Activated CD4-positive, alpha-beta T cell treated with anti-CD3 and anti-CD28 coated beads, Interleukin-2, amount 50 U/mL, for 16 hours (primary cell): ENCODE measurements around the gene GBF1.
A peak's percentile ranks its signal among the peaks of the same experiment; 100 is the strongest.
"Not testable (repeated sequence)": the region's sequence is repeated elsewhere in the genome, so short reads cannot be mapped to it uniquely, and the experiment has no call there.

Source experiments
- DNase-seq: peaks from one replicate; pipeline ENCODE4 v3.0.0-alpha.2; 2020

GBF1 gene

DNA sequence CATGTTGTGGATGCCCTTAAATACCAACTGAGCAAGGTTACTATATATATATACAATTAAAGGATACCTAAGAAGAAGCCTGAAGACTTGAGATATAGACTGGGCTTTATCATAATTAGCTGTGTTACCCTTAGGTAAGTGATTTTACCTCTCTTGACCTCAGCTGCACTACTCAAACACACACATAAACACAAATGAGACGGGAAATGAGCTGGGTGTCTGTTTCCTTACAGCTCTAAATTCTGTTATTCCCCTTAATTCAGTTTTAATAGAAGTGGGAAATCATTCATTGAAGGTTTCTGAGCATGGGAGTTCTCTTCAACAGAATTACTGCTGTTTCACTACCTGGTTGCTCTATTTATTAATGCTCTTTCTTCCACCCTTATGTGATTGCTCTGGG, 60.7 kb downstream of the GBF1 start:
- no peak for DNase-seq

- no peak for DNase-seq
Observed at GRCh38 chr10:102306710-102307109, 61.4 kb downstream of the GBF1 start.

DNA sequence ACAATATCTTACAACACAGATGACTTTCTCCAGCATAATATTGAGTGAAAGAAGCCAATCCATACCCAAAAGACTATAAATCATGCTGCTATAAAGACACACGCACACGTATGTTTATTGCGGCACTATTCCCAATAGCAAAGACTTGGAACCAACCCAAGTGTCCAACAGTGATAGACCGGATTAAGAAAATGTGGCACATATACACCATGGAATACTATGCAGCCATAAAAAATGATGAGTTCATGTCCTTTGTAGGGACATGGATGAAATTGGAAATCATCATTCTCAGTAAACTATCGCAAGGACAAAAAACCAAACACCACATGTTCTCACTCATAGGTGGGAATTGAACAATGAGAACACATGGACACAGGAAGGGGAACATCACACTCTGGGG, 63.0 kb downstream of the GBF1 start:
- DNase-seq = not testable (repeated sequence)

- no peak for DNase-seq
Observed at GRCh38 chr10:102309236-102309635, 63.9 kb downstream of the GBF1 start.

- no peak for DNase-seq
Observed at GRCh38 chr10:102309916-102310315, 64.6 kb downstream of the GBF1 start.

DNA sequence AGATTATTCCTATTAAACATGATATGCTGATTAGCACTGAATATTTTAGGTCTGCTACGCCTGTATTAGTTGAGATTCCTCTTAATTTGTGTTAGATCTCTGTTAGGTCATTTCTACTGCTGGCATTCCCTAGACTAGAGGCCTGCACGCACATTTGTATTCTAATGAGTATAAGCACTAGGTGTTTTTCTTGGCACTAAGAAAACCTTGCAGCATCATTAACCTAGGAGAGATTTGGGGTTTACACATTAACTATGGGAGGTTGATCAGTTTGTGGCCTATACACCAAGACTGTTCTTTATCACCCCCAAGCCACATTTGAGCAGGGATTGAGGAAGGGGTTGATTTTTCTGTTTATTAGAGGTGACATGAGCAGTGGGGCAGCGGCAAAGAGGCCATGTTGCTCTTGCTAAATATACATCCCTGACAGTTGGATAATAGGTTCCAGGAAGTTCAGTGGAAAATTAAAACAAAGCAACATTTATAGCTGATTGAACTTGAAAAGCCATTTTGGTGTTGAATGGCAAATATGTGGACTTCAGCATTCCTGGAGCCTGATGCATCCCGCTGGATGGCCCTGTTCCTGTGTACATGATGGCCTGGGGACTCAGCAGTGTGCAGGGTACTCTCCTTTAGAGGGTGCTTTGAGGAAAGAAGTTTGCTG, 65.2 kb downstream of the GBF1 start:
- DNase-seq = no peak

DNA sequence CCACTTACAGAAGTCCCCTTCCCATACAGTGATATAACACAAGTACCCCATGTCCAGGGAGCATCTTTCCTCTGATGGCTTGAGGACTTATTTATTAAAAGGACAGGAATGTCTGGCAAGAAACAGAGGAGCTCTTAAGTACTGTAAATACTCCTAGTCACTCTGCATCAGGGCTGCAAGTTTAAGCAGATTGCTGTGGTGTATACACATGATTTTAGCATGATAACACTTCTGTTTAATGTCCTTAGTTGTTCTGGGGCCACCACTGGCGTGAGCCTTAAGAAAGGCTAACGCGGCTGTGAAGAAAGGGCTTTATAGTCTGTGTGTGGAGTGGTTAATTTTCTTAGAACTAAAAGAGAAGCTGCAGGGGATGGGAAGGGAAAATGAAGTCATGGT, 65.7 kb downstream of the GBF1 start:
- DNase-seq = no peak

- DNase-seq = no peak
Observed at GRCh38 chr10:102312683-102313082, 67.4 kb downstream of the GBF1 start.

- DNase-seq = no peak
Observed at GRCh38 chr10:102313221-102313896, 68.0 kb downstream of the GBF1 start.

- DNase-seq = no peak
Observed at GRCh38 chr10:102314801-102315200, 69.5 kb downstream of the GBF1 start.

DNA sequence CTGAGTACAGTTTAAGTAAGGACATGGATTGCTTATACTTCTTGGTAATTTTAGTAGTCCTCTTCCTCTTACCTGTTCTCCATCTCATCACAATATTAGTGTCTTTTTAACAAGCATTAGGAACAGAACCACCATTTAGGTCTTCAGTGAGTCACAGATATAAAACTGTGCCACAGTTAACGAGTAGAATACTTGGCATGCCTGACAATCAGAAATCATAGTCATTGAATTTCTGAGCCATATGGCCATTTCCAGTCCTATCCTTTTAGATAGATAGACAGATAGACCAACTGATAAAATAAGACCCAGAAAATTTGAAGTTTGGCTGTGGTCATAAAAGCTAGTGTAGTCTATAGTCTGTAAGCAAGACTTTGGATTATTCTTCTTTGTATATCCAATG, 71.1 kb downstream of the GBF1 start:
- DNase-seq = no peak

GRCh38 chr10:102322914-102323313, 77.6 kb downstream of the GBF1 start:
- peak; percentile 68 for DNase-seq

- no peak for DNase-seq
Observed at GRCh38 chr10:102324061-102324460, 78.7 kb downstream of the GBF1 start.

DNA sequence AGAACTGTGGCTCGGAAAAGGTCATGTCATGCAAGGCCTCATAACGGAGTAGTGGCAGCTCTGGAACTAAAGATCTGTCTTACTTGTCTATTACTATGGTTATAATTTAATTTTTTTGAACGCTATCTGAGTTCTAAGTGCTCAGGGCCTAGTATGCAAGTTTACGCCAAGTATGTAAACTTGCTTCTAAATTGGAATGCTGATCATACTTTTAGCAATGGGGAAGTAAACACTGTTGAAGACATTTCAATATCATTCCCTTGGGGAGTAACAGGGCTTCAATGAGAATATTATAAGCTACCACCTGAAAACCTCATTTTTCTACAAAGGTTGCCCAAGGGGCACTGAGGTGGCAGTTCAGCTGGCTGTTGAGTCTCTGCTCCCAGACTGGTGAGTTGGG, 80.7 kb downstream of the GBF1 start:
- DNase-seq = no peak

DNA sequence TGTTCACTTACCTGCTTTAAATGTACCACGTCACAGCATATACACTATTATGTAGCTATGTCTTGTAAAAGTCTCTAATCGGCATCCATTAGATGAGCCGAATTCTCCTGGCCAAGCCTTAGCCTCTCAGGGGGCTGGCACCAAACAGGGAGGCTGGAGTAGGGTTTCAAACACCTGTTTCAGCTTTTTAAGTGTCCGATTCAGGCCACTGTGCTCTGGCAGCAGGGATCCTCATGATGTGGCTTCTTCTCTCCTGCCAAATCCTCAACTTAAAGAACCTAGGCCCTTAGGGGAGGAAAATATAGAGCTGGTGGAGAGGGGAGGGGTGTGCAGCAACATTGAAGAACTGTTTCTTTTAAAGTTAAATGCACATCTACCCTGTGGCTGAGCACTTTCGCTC, 81.7 kb downstream of the GBF1 start:
- no peak for DNase-seq

- DNase-seq = no peak
Observed at GRCh38 chr10:102327641-102328040, 82.3 kb downstream of the GBF1 start.

DNA sequence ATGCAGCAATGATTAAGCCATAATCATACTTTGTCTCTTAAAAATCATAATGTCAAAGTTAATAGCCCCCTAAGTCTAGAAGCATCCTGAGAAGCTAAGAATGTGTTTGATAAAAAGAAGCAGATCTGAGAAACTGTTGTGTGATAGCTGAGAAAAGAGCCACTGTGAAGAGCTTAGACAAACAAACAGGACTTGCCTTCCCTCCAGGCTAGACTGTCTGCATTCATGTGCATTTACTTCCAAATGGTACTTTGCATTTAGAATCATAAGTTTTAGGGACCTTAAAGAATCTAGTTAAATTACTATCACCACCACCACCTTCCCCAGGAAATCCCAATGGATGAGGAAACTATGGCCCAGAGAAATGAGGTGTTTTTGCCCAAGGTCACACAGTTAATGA, 87.4 kb downstream of the GBF1 start:
- DNase-seq = no peak

- no peak for DNase-seq
Observed at GRCh38 chr10:102334101-102334500, 88.8 kb downstream of the GBF1 start.

- DNase-seq = no peak
Observed at GRCh38 chr10:102335184-102335583, 89.9 kb downstream of the GBF1 start.

- no peak for DNase-seq
Observed at GRCh38 chr10:102341038-102341688, 95.8 kb downstream of the GBF1 start.

DNA sequence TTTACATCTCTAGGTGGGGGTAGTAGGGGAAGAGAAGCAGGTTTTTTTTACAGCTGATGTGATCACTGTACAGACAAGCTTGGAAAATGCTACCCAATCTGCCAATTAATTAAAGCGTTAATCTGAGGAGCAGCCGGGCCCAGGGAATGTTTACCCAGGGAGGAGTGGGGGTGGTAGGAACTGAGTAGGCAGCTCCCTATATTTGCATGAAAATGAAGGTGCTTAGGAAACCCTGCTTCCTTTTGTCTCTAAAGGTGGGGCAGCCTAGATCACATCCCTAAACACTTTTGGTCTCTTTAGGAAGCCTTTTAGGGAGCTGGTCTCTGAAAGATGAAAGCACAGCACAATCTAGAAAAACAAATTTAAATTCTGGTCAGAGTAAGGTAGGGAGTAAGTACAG, 97.1 kb downstream of the GBF1 start:
- DNase-seq = no peak

DNA sequence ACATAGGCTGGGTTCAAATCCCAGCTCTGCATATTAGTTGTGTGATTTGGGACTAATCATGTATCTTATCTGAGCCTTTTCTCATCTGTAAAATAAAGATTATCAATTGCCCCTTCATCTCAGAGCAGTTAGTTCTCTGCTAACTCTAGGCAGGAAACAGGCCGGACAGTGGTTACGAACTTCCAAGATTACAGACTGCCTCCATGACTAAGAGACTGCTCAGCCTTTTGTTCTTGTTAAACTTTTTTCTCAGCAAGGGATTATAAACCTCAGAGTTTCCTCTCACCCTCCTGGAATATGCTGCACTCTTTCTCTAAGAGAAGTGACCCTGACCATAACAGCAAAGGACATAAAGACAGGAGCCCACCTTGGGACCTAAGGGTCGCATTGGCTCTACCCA, 97.6 kb downstream of the GBF1 start:
- no peak for DNase-seq

GRCh38 chr10:102344067-102344466, 98.7 kb downstream of the GBF1 start:
- no peak for DNase-seq

GRCh38 chr10:102347236-102347828, 102.0 kb downstream of the GBF1 start:
- DNase-seq = no peak
